ENCODE results near the gene LRRC7.

The LRRC7 gene

GRCh38 chr1:69992594-69992993, 424.9 kb downstream of the LRRC7 start:
- H3K23ac ChIP-seq (ENCODE audit: low read depth, low read length, poor library complexity) = no peak overlapping the region
- H2BK5ac ChIP-seq (ENCODE audit: low read length) = no peak overlapping the region
- no peak for DNase-seq (ENCODE audit: low spot score)
- H4K91ac ChIP-seq (ENCODE audit: low read depth, low read length, poor library complexity) = no peak overlapping the region
- no peak overlapping the region for H3K27ac ChIP-seq (replicated peaks; ENCODE audit: low read length)
- H3K36me3 ChIP-seq (replicated peaks in 1 of 2; ENCODE audit: control insufficient read depth in 2 of 2, insufficient read depth in 2 of 2, low read length in 2 of 2) = no peaks in the 10 kb centered on the region
- H3K4me3 ChIP-seq (ENCODE audit: low read length in 2 of 2) = no peak overlapping the region
- H3K9me3 ChIP-seq (replicated peaks in 1 of 2; ENCODE audit: control insufficient read depth in 2 of 2, insufficient read depth in 1 of 2, low read depth in 1 of 2, low read length in 2 of 2) = no peaks in the 10 kb centered on the region
- H2AFZ ChIP-seq (ENCODE audit: low read length) = no peak overlapping the region
- no peak overlapping the region for H2BK15ac ChIP-seq (ENCODE audit: low read length)
- H2BK120ac ChIP-seq (ENCODE audit: low read depth, low read length) = no peak overlapping the region
- H2AK5ac ChIP-seq (ENCODE audit: low read depth, low read length) = no peak overlapping the region
- H3K4me2 ChIP-seq (ENCODE audit: insufficient read depth, low read length, poor library complexity, severe bottlenecking) = no peak overlapping the region
- no peaks in the 10 kb centered on the region for H3K27me3 ChIP-seq (ENCODE audit: control insufficient read depth in 3 of 3, insufficient read depth in 3 of 3, low read depth in 1 of 3, low read length in 3 of 3)
- no peaks in the 10 kb centered on the region for H3K4me1 ChIP-seq (ENCODE audit: control insufficient read depth in 2 of 2, insufficient read depth in 1 of 2, low read depth in 1 of 2, low read length in 2 of 2)
- no peak overlapping the region for H2BK12ac ChIP-seq (ENCODE audit: low read length)
- WGBS, 2 donors (ENCODE audit: extremely low coverage in 2 of 2, insufficient read length in 2 of 2, insufficient replicate concordance in 1 of 2) = no CpG with 5 or more reads among the region's 3 CpGs
- no peak overlapping the region for H3K9ac ChIP-seq (ENCODE audit: low read depth, low read length, poor library complexity)
- no peak overlapping the region for H3K4ac ChIP-seq (ENCODE audit: low read length)
- H3K79me1 ChIP-seq (ENCODE audit: low read depth, low read length) = no peaks in the 10 kb centered on the region
- H3K18ac ChIP-seq (ENCODE audit: low read length) = no peak overlapping the region
- H4K8ac ChIP-seq (ENCODE audit: low read depth, low read length) = no peak overlapping the region
- no peak overlapping the region for H3K14ac ChIP-seq (ENCODE audit: low read length)

- Histone ChIP-seq H4K91ac (ENCODE audit: low read depth, low read length, poor library complexity) (no peak overlapping the region), H2BK12ac (ENCODE audit: low read length) (no peak overlapping the region), H3K14ac (ENCODE audit: low read length) (no peak overlapping the region), H2AK5ac (ENCODE audit: low read depth, low read length) (no peak overlapping the region), H2BK120ac (ENCODE audit: low read depth, low read length) (no peak overlapping the region), H2AFZ (ENCODE audit: low read length) (no peak overlapping the region), H3K9me3 (replicated peaks in 1 of 2; ENCODE audit: control insufficient read depth in 2 of 2, insufficient read depth in 1 of 2, low read depth in 1 of 2, low read length in 2 of 2) (no peaks in the 10 kb centered on the region), H3K23ac (ENCODE audit: low read depth, low read length, poor library complexity) (no peak overlapping the region), H3K4me2 (ENCODE audit: insufficient read depth, low read length, poor library complexity, severe bottlenecking) (no peak overlapping the region), H3K27ac (replicated peaks; ENCODE audit: low read length) (no peak overlapping the region), H3K36me3 (replicated peaks in 1 of 2; ENCODE audit: control insufficient read depth in 2 of 2, insufficient read depth in 2 of 2, low read length in 2 of 2) (no peaks in the 10 kb centered on the region), H3K9ac (ENCODE audit: low read depth, low read length, poor library complexity) (no peak overlapping the region), H2BK15ac (ENCODE audit: low read length) (no peak overlapping the region), H3K4me3 (ENCODE audit: low read length in 2 of 2) (no peak overlapping the region), H3K18ac (ENCODE audit: low read length) (no peak overlapping the region), H2BK5ac (ENCODE audit: low read length) (no peak overlapping the region), H3K27me3 (ENCODE audit: control insufficient read depth in 3 of 3, insufficient read depth in 3 of 3, low read depth in 1 of 3, low read length in 3 of 3) (no peaks in the 10 kb centered on the region), H4K8ac (ENCODE audit: low read depth, low read length) (no peak overlapping the region), H3K4ac (ENCODE audit: low read length) (no peak overlapping the region), H3K79me1 (ENCODE audit: low read depth, low read length) (no peaks in the 10 kb centered on the region), H3K4me1 (ENCODE audit: control insufficient read depth in 2 of 2, insufficient read depth in 1 of 2, low read depth in 1 of 2, low read length in 2 of 2) (no peaks in the 10 kb centered on the region)
- WGBS, 2 donors (ENCODE audit: extremely low coverage in 2 of 2, insufficient read length in 2 of 2, insufficient replicate concordance in 1 of 2) = no CpG with 5 or more reads among the region's 4 CpGs
- DNase-seq (ENCODE audit: low spot score) = no peak
Measured at GRCh38 chr1:69993810-69994209, 426.1 kb downstream of the LRRC7 start.

- H2BK5ac ChIP-seq (ENCODE audit: low read length) = no peak overlapping the region
- no peak overlapping the region for H3K4me3 ChIP-seq (ENCODE audit: low read length in 2 of 2)
- no peak overlapping the region for H4K8ac ChIP-seq (ENCODE audit: low read depth, low read length)
- H3K9me3 ChIP-seq (replicated peaks in 1 of 2; ENCODE audit: control insufficient read depth in 2 of 2, insufficient read depth in 1 of 2, low read depth in 1 of 2, low read length in 2 of 2) = no peaks in the 10 kb centered on the region
- H3K36me3 ChIP-seq (replicated peaks in 1 of 2; ENCODE audit: control insufficient read depth in 2 of 2, insufficient read depth in 2 of 2, low read length in 2 of 2) = no peaks in the 10 kb centered on the region
- no peak for DNase-seq (ENCODE audit: low spot score)
- H3K4ac ChIP-seq (ENCODE audit: low read length) = no peak overlapping the region
- H3K23ac ChIP-seq (ENCODE audit: low read depth, low read length, poor library complexity) = no peak overlapping the region
- H3K18ac ChIP-seq (ENCODE audit: low read length) = no peak overlapping the region
- no peak overlapping the region for H3K9ac ChIP-seq (ENCODE audit: low read depth, low read length, poor library complexity)
- no peak overlapping the region for H2AFZ ChIP-seq (ENCODE audit: low read length)
- no peak overlapping the region for H2BK12ac ChIP-seq (ENCODE audit: low read length)
- H3K79me1 ChIP-seq (ENCODE audit: low read depth, low read length) = no peaks in the 10 kb centered on the region
- no peak overlapping the region for H2BK15ac ChIP-seq (ENCODE audit: low read length)
- H3K4me2 ChIP-seq (ENCODE audit: insufficient read depth, low read length, poor library complexity, severe bottlenecking) = no peak overlapping the region
- H3K14ac ChIP-seq (ENCODE audit: low read length) = no peak overlapping the region
- no peak overlapping the region for H2BK120ac ChIP-seq (ENCODE audit: low read depth, low read length)
- no CpG with 5 or more reads among the region's 1 CpG for WGBS, 2 donors (ENCODE audit: extremely low coverage in 2 of 2, insufficient read length in 2 of 2, insufficient replicate concordance in 1 of 2)
- H2AK5ac ChIP-seq (ENCODE audit: low read depth, low read length) = no peak overlapping the region
- no peaks in the 10 kb centered on the region for H3K4me1 ChIP-seq (ENCODE audit: control insufficient read depth in 2 of 2, insufficient read depth in 1 of 2, low read depth in 1 of 2, low read length in 2 of 2)
- H4K91ac ChIP-seq (ENCODE audit: low read depth, low read length, poor library complexity) = no peak overlapping the region
- H3K27ac ChIP-seq (replicated peaks; ENCODE audit: low read length) = no peak overlapping the region
- H3K27me3 ChIP-seq (ENCODE audit: control insufficient read depth in 3 of 3, insufficient read depth in 3 of 3, low read depth in 1 of 3, low read length in 3 of 3) = no peaks in the 10 kb centered on the region
Measured at GRCh38 chr1:69994241-69994640, 426.5 kb downstream of the LRRC7 start.

- Histone ChIP-seq H3K23ac (ENCODE audit: low read depth, low read length, poor library complexity) (no peak overlapping the region), H3K4me1 (ENCODE audit: control insufficient read depth in 2 of 2, insufficient read depth in 1 of 2, low read depth in 1 of 2, low read length in 2 of 2) (no peaks in the 10 kb centered on the region), H3K4ac (ENCODE audit: low read length) (no peak overlapping the region), H3K4me2 (ENCODE audit: insufficient read depth, low read length, poor library complexity, severe bottlenecking) (no peak overlapping the region), H4K91ac (ENCODE audit: low read depth, low read length, poor library complexity) (no peak overlapping the region), H3K27me3 (ENCODE audit: control insufficient read depth in 3 of 3, insufficient read depth in 3 of 3, low read depth in 1 of 3, low read length in 3 of 3) (no peaks in the 10 kb centered on the region), H2AK5ac (ENCODE audit: low read depth, low read length) (no peak overlapping the region), H2AFZ (ENCODE audit: low read length) (no peak overlapping the region), H3K79me1 (ENCODE audit: low read depth, low read length) (no peaks in the 10 kb centered on the region), H4K8ac (ENCODE audit: low read depth, low read length) (no peak overlapping the region), H2BK5ac (ENCODE audit: low read length) (no peak overlapping the region), H2BK12ac (ENCODE audit: low read length) (no peak overlapping the region), H3K18ac (ENCODE audit: low read length) (no peak overlapping the region), H3K9ac (ENCODE audit: low read depth, low read length, poor library complexity) (no peak overlapping the region), H3K14ac (ENCODE audit: low read length) (no peak overlapping the region), H3K36me3 (replicated peaks in 1 of 2; ENCODE audit: control insufficient read depth in 2 of 2, insufficient read depth in 2 of 2, low read length in 2 of 2) (no peaks in the 10 kb centered on the region), H2BK120ac (ENCODE audit: low read depth, low read length) (no peak overlapping the region), H2BK15ac (ENCODE audit: low read length) (no peak overlapping the region), H3K27ac (replicated peaks; ENCODE audit: low read length) (no peak overlapping the region), H3K4me3 (ENCODE audit: low read length in 2 of 2) (no peak overlapping the region), H3K9me3 (replicated peaks in 1 of 2; ENCODE audit: control insufficient read depth in 2 of 2, insufficient read depth in 1 of 2, low read depth in 1 of 2, low read length in 2 of 2) (no peaks in the 10 kb centered on the region)
- no peak for DNase-seq (ENCODE audit: low spot score)
- WGBS, 2 donors (ENCODE audit: extremely low coverage in 2 of 2, insufficient read length in 2 of 2, insufficient replicate concordance in 1 of 2) = no CpG with 5 or more reads among the region's 1 CpG
Measured at GRCh38 chr1:69998847-69999246, 431.1 kb downstream of the LRRC7 start.

All from neuronal stem cell (in vitro differentiated cells).